Measurements from ENCODE around the gene MYO16. TPM values are rescaled to one million over a fixed set of nuclear protein-coding genes. Genes with fewer than 3 reads are reported as not detected.
"Not testable (repeated sequence)": the region's sequence is repeated elsewhere in the genome, so short reads cannot be mapped to it uniquely, and the experiment has no call there.

MYO16 gene
- total RNA-seq, 2 donors from 2014 or later: 0.42 TPM; not detected in 1

DNA sequence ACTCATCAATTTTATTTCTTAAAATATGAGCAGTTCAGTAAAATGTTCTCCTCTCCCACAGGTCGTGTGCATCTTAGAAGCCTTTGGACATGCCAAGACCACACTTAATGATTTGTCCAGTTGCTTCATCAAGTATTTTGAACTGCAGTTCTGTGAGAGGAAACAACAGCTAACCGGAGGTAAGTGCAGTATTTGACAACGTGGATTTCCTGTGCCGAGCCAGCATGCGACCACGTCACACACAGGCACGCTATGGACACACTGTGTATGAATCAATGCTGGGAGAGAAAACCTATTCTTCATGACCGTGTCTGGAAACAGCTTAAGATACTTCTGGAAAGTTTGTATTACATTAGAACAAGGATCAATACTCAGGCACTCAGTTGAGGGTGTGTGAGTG is 268.5 kb downstream of the MYO16 start:
- ATAC-seq (ENCODE audit: insufficient number of reproducible peaks, low FRiP score, low read depth) (no peak), DNase-seq (ENCODE audit: low spot score) (no peak)
- Histone ChIP-seq H3K27me3 (replicated peaks; ENCODE audit: insufficient read depth) (no peaks in the 10 kb centered on the region), H3K36me3 (no peaks in the 10 kb centered on the region), H3K4me1 (ENCODE audit: control insufficient read depth in 1 of 2, low read depth in 2 of 2) (no peaks in the 10 kb centered on the region), H3K9me3 (no peaks in the 10 kb centered on the region), H3K27ac (no peak overlapping the region), H3K4me3 (no peak overlapping the region)
- TF ChIP-seq, protein P1, sequence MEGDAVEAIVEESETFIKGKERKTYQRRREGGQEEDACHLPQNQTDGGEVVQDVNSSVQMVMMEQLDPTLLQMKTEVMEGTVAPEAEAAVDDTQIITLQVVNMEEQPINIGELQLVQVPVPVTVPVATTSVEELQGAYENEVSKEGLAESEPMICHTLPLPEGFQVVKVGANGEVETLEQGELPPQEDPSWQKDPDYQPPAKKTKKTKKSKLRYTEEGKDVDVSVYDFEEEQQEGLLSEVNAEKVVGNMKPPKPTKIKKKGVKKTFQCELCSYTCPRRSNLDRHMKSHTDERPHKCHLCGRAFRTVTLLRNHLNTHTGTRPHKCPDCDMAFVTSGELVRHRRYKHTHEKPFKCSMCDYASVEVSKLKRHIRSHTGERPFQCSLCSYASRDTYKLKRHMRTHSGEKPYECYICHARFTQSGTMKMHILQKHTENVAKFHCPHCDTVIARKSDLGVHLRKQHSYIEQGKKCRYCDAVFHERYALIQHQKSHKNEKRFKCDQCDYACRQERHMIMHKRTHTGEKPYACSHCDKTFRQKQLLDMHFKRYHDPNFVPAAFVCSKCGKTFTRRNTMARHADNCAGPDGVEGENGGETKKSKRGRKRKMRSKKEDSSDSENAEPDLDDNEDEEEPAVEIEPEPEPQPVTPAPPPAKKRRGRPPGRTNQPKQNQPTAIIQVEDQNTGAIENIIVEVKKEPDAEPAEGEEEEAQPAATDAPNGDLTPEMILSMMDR (IDR thresholded peaks at IDR 0.05): no peak

DNA sequence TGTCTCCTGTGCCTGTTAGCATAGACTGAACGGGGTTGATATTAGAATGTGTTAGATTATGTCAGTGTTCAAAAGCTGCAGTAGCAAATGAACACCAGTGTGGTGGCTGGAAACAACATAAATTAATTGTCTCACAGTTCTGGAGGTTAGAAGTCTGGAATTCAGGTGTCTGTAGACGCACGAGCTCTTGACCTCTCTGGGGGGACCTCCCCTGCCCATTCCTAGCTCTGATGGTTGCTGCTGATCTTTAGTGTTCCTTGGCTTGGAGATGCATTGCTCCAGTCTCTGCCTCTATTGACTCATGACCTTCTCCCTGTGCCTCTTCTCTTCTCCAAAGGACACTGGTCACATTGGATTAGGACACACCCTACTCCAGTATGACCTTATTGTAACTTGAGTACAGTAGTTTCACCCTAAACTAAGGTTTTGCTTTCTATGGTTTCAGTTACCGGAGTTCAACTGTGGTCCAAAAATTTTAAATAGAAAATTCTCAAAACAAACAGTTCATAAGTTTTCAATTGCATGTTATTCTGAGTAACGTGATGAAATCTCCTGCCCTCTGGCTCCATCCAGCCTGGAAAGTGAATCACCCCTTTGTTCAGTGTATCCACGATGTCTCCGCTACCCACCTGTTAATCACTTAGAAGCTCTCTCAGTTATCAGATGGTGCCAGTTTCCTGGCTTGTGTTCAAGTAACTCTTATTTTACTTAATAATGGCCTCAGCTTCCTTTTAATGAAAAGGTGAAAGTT is 273.2 kb downstream of the MYO16 start:
- no peaks in the 10 kb centered on the region for H3K4me1 ChIP-seq (ENCODE audit: control insufficient read depth in 1 of 2, low read depth in 2 of 2)
- no peaks in the 10 kb centered on the region for H3K27me3 ChIP-seq (replicated peaks; ENCODE audit: insufficient read depth)
- TF ChIP-seq, protein P1 (IDR thresholded peaks at IDR 0.05): no peak
- H3K27ac ChIP-seq: no peak overlapping the region
- H3K36me3 ChIP-seq: no peaks in the 10 kb centered on the region
- no peaks in the 10 kb centered on the region for H3K9me3 ChIP-seq
- no peak overlapping the region for H3K4me3 ChIP-seq
- DNase-seq (ENCODE audit: low spot score) (no peak), ATAC-seq (ENCODE audit: insufficient number of reproducible peaks, low FRiP score, low read depth) (no peak)

DNA sequence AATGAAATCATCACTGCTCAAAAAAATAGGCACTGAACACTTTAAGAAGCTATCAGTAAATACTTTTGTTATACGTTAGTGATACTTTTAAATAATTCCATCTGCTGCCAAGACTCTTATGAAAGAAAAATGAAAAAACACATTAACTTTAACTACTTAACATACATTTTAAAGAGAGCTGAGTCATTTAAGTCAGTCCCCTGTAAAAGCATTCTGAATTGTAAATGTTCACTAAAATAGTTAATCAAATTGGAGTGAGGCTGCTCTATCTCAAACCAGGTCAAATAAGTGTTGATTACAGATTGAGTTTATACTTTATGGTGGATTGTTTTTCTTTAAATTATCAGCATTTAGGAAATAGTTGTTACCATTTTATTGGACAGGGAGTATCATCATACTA is 274.2 kb downstream of the MYO16 start:
- ATAC-seq (ENCODE audit: insufficient number of reproducible peaks, low FRiP score, low read depth) (no peak), DNase-seq (ENCODE audit: low spot score) (no peak)
- Histone ChIP-seq H3K36me3 (no peaks in the 10 kb centered on the region), H3K27me3 (replicated peaks; ENCODE audit: insufficient read depth) (no peaks in the 10 kb centered on the region), H3K27ac (no peak overlapping the region), H3K9me3 (no peaks in the 10 kb centered on the region), H3K4me3 (no peak overlapping the region), H3K4me1 (ENCODE audit: control insufficient read depth in 1 of 2, low read depth in 2 of 2) (no peaks in the 10 kb centered on the region)
- TF ChIP-seq, protein P1 (IDR thresholded peaks at IDR 0.05): no peak

DNA sequence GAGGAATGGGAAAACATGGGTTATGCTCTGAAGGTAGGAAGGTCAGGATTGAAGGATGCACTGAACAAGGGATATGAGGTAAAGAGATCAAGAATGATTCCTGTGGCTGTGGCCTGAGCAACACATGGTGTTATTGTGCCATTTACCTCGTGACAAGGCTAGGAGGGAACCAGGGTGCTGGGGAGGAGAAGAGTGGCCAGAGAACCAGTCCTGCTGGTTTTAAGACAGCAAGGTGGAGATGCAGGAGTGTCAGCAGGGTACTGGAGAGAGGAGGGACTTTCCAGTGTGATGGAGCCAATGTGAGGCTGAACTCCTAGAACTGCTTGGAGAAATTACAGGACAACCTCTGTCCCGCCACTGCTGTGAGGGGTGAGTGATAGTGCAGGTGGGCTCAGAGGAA is 282.4 kb downstream of the MYO16 start:
- TF ChIP-seq, protein P1 (IDR thresholded peaks at IDR 0.05): no peak
- ATAC-seq (ENCODE audit: insufficient number of reproducible peaks, low FRiP score, low read depth) (no peak), DNase-seq (ENCODE audit: low spot score) (no peak)
- Histone ChIP-seq H3K9me3 (no peaks in the 10 kb centered on the region), H3K27me3 (replicated peaks; ENCODE audit: insufficient read depth) (no peaks in the 10 kb centered on the region), H3K36me3 (no peaks in the 10 kb centered on the region), H3K4me1 (ENCODE audit: control insufficient read depth in 1 of 2, low read depth in 2 of 2) (peaks cover 9 to 19% of the 10 kb centered on the region in 2 donors), H3K27ac (no peak overlapping the region), H3K4me3 (no peak overlapping the region)

DNA sequence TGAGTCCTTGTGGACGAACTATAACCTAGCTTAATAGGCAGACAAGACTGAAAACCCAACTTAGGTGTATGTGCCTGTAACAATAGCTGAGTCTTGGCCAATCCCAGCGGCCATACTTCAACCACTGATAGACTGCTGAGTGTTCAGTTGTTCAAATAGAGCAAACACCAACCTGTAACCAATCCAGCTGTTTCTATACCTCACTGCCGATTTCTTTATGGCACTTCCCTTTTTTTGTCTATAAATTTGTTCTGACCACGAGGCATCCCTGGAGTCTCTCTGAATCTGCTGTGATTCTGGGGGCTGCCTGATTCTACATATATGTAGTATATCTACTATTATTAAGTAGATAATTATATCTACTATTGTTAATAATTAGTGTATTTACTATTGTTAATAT is 284.3 kb downstream of the MYO16 start:
- not testable (repeated sequence) for H3K36me3 ChIP-seq; H3K27ac ChIP-seq; H3K9me3 ChIP-seq; ATAC-seq (ENCODE audit: insufficient number of reproducible peaks, low FRiP score, low read depth); H3K27me3 ChIP-seq (replicated peaks; ENCODE audit: insufficient read depth); DNase-seq (ENCODE audit: low spot score); H3K4me3 ChIP-seq
- peaks cover 9 to 19% of the 10 kb centered on the region in 2 donors for H3K4me1 ChIP-seq (ENCODE audit: control insufficient read depth in 1 of 2, low read depth in 2 of 2)

All from thoracic aorta (tissue), 2 donors.